Neural cell (in vitro differentiated cells): Measurements from ENCODE around the gene SURF6. TPM values are rescaled to one million over a fixed set of nuclear protein-coding genes. Genes with fewer than 3 reads are reported as not detected.

Source experiments
- H2AFZ ChIP-seq: fragments of 200-600, 300-800 bp; sonication (generic), shearing (Covaris generic); 2 replicates; pipeline ENCODE4 v1.6.0; 2014; ENCODE audit warnings: low read depth, mild to moderate bottlenecking, antibody characterized with exemption, low read length, moderate library complexity
- H3F3A ChIP-seq: fragments of 200-600 bp; shearing (Covaris generic); 2 replicates; pipeline ENCODE4 v1.6.1; 2016; ENCODE audit warnings: mild to moderate bottlenecking, moderate library complexity, mixed read lengths, antibody characterized with exemption, low read length; ENCODE audit not compliant: insufficient read depth, poor library complexity, severe bottlenecking
- H3K27ac ChIP-seq: fragments of 200-600, 300-800 bp; sonication (generic), shearing (Covaris generic); 2 replicates; pipeline ENCODE4 v1.5.1; 2014; ENCODE audit warnings: mild to moderate bottlenecking, low read length, moderate library complexity
- H3K27me3 ChIP-seq: fragments of 300-800, 200-600 bp; sonication (generic), shearing (Covaris generic); 2 replicates; pipeline ENCODE4 v1.6.0; 2014; ENCODE audit warnings: mild to moderate bottlenecking, low read depth, low read length, moderate library complexity; ENCODE audit not compliant: insufficient read depth
- H3K36me3 ChIP-seq: fragments of 300-800, 200-600 bp; sonication (generic), shearing (Covaris generic); 2 replicates; pipeline ENCODE4 v1.5.1; 2014; ENCODE audit warnings: mild to moderate bottlenecking, antibody characterized with exemption, low read length, moderate library complexity; ENCODE audit not compliant: insufficient read depth
- H3K4me2 ChIP-seq: fragments of 300-800, 200-600 bp; sonication (generic), shearing (Covaris generic); 2 replicates; pipeline ENCODE4 v1.6.0; 2014; ENCODE audit warnings: mild to moderate bottlenecking, low read length
- H3K4me3 ChIP-seq: fragments of 300-800, 200-600 bp; sonication (generic), shearing (Covaris generic); 2 replicates; pipeline ENCODE4 v1.5.1; 2014; ENCODE audit warnings: mild to moderate bottlenecking, low read length, moderate library complexity
- H3K79me2 ChIP-seq: fragments of 200-600 bp; shearing (Covaris generic); replicated peaks from 2 replicates; pipeline ENCODE4 v1.6.0; 2014; ENCODE audit warnings: mild to moderate bottlenecking, low read length, moderate library complexity; ENCODE audit not compliant: insufficient read depth
- H3K9ac ChIP-seq: fragments of 300-800, 200-600 bp; sonication (generic), shearing (Covaris generic); 2 replicates; pipeline ENCODE4 v1.6.1; 2016; ENCODE audit warnings: mild to moderate bottlenecking, low read length, mixed read lengths
- H3K9me2 ChIP-seq: fragments of 200-600 bp; shearing (Covaris generic); 2 replicates; pipeline ENCODE4 v1.6.1; 2016; ENCODE audit warnings: mild to moderate bottlenecking, low read length, mixed read lengths; ENCODE audit not compliant: insufficient read depth
- H3K9me3 ChIP-seq: fragments of 200-600, 300-800 bp; sonication (generic), shearing (Covaris generic); 2 replicates; pipeline ENCODE4 v1.6.1; 2016; ENCODE audit warnings: mild to moderate bottlenecking, mixed run types, low read length, moderate library complexity, mixed read lengths
- H4K20me1 ChIP-seq: fragments of 200-600 bp; shearing (Covaris generic); 2 replicates; pipeline ENCODE4 v1.6.1; 2016; ENCODE audit warnings: mild to moderate bottlenecking, mixed run types; ENCODE audit not compliant: insufficient read depth
- EP300 ChIP-seq: fragments of 450-650 bp; conservative IDR thresholded peaks from 2 replicates; pipeline ENCODE4 v1.6.1; 2014; ENCODE audit warnings: antibody characterized with exemption, mild to moderate bottlenecking, moderate library complexity; ENCODE audit not compliant: poor library complexity, severe bottlenecking
- EZH2 ChIP-seq: fragments of 200-600, 300-800 bp; shearing (Covaris generic), sonication (generic); IDR thresholded peaks from 2 replicates; pipeline ENCODE4 v1.6.1; 2014; ENCODE audit warnings: antibody characterized with exemption, low read length, borderline replicate concordance, mild to moderate bottlenecking; ENCODE audit not compliant: insufficient read depth, poor library complexity, severe bottlenecking
- MXI1 ChIP-seq: fragments of 450-650 bp; conservative IDR thresholded peaks from 2 replicates; pipeline ENCODE4 v1.6.1; 2014; ENCODE audit warnings: antibody characterized with exemption, mild to moderate bottlenecking; ENCODE audit not compliant: poor library complexity, severe bottlenecking
- POLR2AphosphoS5 ChIP-seq: IDR thresholded peaks from 2 replicates; pipeline ENCODE4 v1.6.1; 2012
- RAD21 ChIP-seq: fragments of 450-650 bp; conservative IDR thresholded peaks from 2 replicates; pipeline ENCODE4 v1.6.1; 2014; ENCODE audit warnings: antibody characterized with exemption, mild to moderate bottlenecking, moderate library complexity
- SMC3 ChIP-seq: fragments of 450-650 bp; conservative IDR thresholded peaks from 2 replicates; pipeline ENCODE4 v1.6.1; 2014; ENCODE audit warnings: antibody characterized with exemption, mild to moderate bottlenecking, moderate library complexity; ENCODE audit not compliant: poor library complexity
- TAF1 ChIP-seq: IDR thresholded peaks from 2 replicates; pipeline ENCODE4 v1.6.1; 2012; ENCODE audit warnings: low read depth
- polyA plus RNA-seq: library from polyadenylated mRNA; depleted of rRNA; stranded (reverse); fragments of >200 nt; gene quantifications from 2 replicates; pipeline ENCODE4 v1.2.3, GENCODE V29; 2014
- TF ChIP-seq, protein P1 (sequence below): fragments of 450-650 bp; IDR thresholded peaks from 2 replicates; pipeline ENCODE4 v1.5.1; 2014; ENCODE audit warnings: antibody characterized with exemption, mild to moderate bottlenecking, moderate library complexity; ENCODE audit not compliant: poor library complexity, severe bottlenecking
- TF ChIP-seq, protein P2 (sequence below): IDR thresholded peaks from 2 replicates; pipeline ENCODE4 v1.6.1; 2012; ENCODE audit warnings: borderline replicate concordance

Gene SURF6
- polyA plus RNA-seq, 1 donor from 2014 or later = 20.7 TPM

DNA sequence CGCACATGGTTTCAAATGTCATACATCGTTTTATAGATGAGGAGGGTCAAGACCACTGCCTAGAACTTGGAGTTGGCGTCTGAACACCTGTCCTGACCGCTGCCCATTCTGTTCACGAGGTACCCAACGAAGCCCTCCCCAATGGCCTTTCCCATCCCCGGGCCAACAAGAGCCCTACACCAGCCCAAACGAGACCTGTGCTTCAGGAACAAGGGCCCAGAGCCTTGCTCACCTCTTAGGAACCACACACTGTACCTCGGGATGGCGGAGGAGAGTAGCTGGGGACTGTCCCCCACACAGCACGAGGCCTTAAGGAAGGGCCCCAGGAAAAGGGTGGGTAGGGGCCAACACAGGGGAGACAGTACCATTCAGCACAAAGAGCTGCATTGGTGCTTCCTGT is 3.0 kb downstream of the SURF6 start:
- Histone ChIP-seq H3K27ac (no peak overlapping the region), H3K9me3 (no peaks in the 10 kb centered on the region), H3K36me3 (no peaks in the 10 kb centered on the region), H3F3A (no peaks in the 10 kb centered on the region), H3K4me2 (no peak overlapping the region), H3K9me2 (no peaks in the 10 kb centered on the region), H3K27me3 (no peaks in the 10 kb centered on the region), H3K4me3 (no peak overlapping the region), H4K20me1 (no peaks in the 10 kb centered on the region), H2AFZ (no peak overlapping the region), H3K79me2 (peaks cover 14% of the 10 kb centered on the region), H3K9ac (no peak overlapping the region)
- TF ChIP-seq POLR2AphosphoS5 (no peak), RAD21 (no peak), MXI1 (no peak), SMC3 (no peak)

DNA sequence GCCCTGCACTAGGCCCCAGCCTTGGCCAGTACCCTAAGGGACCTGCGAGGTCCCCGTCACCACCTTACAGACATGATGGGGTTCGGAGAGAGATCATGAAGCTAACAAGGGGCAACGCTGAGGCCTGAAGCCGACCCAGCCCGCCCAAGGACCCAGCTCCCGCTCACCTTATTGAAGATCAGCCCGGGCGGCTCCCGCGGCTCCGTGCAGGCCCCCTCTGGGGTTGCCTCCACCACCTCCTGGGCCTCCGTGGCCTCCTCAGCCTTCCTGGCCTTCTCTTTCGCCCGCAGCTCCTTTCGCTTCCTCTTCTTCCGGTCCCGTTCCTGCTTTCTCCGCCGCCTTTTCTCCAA is 3.6 kb downstream of the SURF6 start:
- no peak for TF ChIP-seq EZH2
- TF ChIP-seq, protein P1, sequence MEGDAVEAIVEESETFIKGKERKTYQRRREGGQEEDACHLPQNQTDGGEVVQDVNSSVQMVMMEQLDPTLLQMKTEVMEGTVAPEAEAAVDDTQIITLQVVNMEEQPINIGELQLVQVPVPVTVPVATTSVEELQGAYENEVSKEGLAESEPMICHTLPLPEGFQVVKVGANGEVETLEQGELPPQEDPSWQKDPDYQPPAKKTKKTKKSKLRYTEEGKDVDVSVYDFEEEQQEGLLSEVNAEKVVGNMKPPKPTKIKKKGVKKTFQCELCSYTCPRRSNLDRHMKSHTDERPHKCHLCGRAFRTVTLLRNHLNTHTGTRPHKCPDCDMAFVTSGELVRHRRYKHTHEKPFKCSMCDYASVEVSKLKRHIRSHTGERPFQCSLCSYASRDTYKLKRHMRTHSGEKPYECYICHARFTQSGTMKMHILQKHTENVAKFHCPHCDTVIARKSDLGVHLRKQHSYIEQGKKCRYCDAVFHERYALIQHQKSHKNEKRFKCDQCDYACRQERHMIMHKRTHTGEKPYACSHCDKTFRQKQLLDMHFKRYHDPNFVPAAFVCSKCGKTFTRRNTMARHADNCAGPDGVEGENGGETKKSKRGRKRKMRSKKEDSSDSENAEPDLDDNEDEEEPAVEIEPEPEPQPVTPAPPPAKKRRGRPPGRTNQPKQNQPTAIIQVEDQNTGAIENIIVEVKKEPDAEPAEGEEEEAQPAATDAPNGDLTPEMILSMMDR = no peak
- no peak for TF ChIP-seq EP300
- TF ChIP-seq, protein P2, sequence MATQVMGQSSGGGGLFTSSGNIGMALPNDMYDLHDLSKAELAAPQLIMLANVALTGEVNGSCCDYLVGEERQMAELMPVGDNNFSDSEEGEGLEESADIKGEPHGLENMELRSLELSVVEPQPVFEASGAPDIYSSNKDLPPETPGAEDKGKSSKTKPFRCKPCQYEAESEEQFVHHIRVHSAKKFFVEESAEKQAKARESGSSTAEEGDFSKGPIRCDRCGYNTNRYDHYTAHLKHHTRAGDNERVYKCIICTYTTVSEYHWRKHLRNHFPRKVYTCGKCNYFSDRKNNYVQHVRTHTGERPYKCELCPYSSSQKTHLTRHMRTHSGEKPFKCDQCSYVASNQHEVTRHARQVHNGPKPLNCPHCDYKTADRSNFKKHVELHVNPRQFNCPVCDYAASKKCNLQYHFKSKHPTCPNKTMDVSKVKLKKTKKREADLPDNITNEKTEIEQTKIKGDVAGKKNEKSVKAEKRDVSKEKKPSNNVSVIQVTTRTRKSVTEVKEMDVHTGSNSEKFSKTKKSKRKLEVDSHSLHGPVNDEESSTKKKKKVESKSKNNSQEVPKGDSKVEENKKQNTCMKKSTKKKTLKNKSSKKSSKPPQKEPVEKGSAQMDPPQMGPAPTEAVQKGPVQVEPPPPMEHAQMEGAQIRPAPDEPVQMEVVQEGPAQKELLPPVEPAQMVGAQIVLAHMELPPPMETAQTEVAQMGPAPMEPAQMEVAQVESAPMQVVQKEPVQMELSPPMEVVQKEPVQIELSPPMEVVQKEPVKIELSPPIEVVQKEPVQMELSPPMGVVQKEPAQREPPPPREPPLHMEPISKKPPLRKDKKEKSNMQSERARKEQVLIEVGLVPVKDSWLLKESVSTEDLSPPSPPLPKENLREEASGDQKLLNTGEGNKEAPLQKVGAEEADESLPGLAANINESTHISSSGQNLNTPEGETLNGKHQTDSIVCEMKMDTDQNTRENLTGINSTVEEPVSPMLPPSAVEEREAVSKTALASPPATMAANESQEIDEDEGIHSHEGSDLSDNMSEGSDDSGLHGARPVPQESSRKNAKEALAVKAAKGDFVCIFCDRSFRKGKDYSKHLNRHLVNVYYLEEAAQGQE = no peak
- no peak for TF ChIP-seq RAD21
- no peak for TF ChIP-seq POLR2AphosphoS5
- TF ChIP-seq TAF1 = no peak
- no peak for TF ChIP-seq MXI1
- no peak for TF ChIP-seq SMC3
- Histone ChIP-seq H3K27ac (no peak overlapping the region), H3K79me2 (peaks cover 14% of the 10 kb centered on the region), H3K9me3 (no peaks in the 10 kb centered on the region), H3K4me3 (no peak overlapping the region), H3K9ac (no peak overlapping the region), H3K9me2 (no peaks in the 10 kb centered on the region), H2AFZ (no peak overlapping the region), H4K20me1 (no peaks in the 10 kb centered on the region), H3F3A (no peaks in the 10 kb centered on the region), H3K4me2 (no peak overlapping the region), H3K36me3 (no peaks in the 10 kb centered on the region), H3K27me3 (no peaks in the 10 kb centered on the region)
